A549 (cell line): ENCODE results near the gene CDIPT. TPM values are rescaled to one million over a fixed set of nuclear protein-coding genes. Genes with fewer than 3 reads are reported as not detected.

Experiments used
- ATAC-seq, 2 experiments: fragments of 200-7000 bp in 1 of 2; fragments of >200 bp in 1 of 2; cut with Nextera tagmentation in 1 of 2; cut with Tn5 transposase in 1 of 2; 3 replicates each; pipeline versions ENCODE4 v1.8.0 to v1.9.1; 2018 to 2020; ENCODE audit warnings: mild to moderate bottlenecking in 1 of 2, moderate library complexity in 1 of 2
- CTCF ChIA-PET: fragments of 300-600 bp; sonication (Branson Sonifier 250); formaldehyde crosslinking; extraction: SDS; loops from one replicate; lab custom pipeline; 2021; ENCODE audit warnings: antibody characterized with exemption, inconsistent platforms; lab: Yijun Ruan, JAX
- POLR2A ChIA-PET: fragments of 350-600 bp; formaldehyde crosslinking; extraction: SDS; loops from one replicate; lab custom pipeline; 2021; ENCODE audit warnings: antibody characterized with exemption, inconsistent platforms; lab: Yijun Ruan, JAX
- DNase-seq, 2 experiments: peaks; one replicate each; pipeline versions ENCODE4 v3.0.0 to v3.0.0-alpha.2; 2011 to 2016; ENCODE audit warnings: low read depth in 1 of 2, low spot score in 1 of 2
- FAIRE-seq: peaks from 2 replicates; lab custom pipeline; 2011; peaks lifted over from hg19 to GRCh38; lab: Jason Lieb, UNC
- H3K27ac ChIP-seq, 2 experiments: fragments of >200 bp; sonication (Bioruptor Twin); formaldehyde crosslinking; 3 replicates each; pipeline ENCODE4 v1.5.1; 2016 to 2017
- H3K4me1 ChIP-seq: fragments of >200 bp; sonication (Bioruptor Twin); formaldehyde crosslinking; 3 replicates; pipeline ENCODE4 v1.6.1; 2016
- H3K4me2 ChIP-seq: fragments of >200 bp; sonication (Bioruptor Twin); formaldehyde crosslinking; 3 replicates; pipeline ENCODE4 v1.6.1; 2016
- H3K4me3 ChIP-seq: fragments of >200 bp; sonication (Bioruptor Twin); formaldehyde crosslinking; 3 replicates; pipeline ENCODE4 v1.5.1; 2016
- H3K9me3 ChIP-seq: fragments of >200 bp; sonication (Bioruptor Twin); formaldehyde crosslinking; 3 replicates; pipeline ENCODE4 v1.6.1; 2016
- BHLHE40 ChIP-seq: IDR thresholded peaks from 2 replicates; pipeline ENCODE4 v1.6.1; 2012; ENCODE audit warnings: low read depth, low read length, inconsistent platforms
- CBX8 ChIP-seq: fragments of 200-600 bp; sonication (generic); IDR thresholded peaks from 2 replicates; pipeline ENCODE4 v1.6.1; 2016
- CHD4 ChIP-seq: fragments of 200-600 bp; sonication (generic); IDR thresholded peaks from 2 replicates; pipeline ENCODE4 v1.6.1; 2016; ENCODE audit warnings: antibody characterized with exemption, mild to moderate bottlenecking, borderline replicate concordance
- CTCF ChIP-seq: fragments of >200 bp; sonication (Bioruptor Twin); formaldehyde crosslinking; IDR thresholded peaks from 3 replicates; pipeline ENCODE4 v1.5.1; 2016
- GATA3 ChIP-seq: IDR thresholded peaks from 2 replicates; pipeline ENCODE4 v1.6.1; 2012; ENCODE audit warnings: borderline replicate concordance
- JUN ChIP-seq, 2 experiments: fragments of >200 bp; sonication (Bioruptor Twin); formaldehyde crosslinking; IDR thresholded peaks; 2 replicates in 1 of 2; 3 replicates in 1 of 2; pipeline ENCODE4 v1.6.1; 2016 to 2017
- KDM1A ChIP-seq: fragments of 200-600 bp; sonication (generic); IDR thresholded peaks from 2 replicates; pipeline ENCODE4 v1.6.1; 2016; ENCODE audit warnings: low read depth, mild to moderate bottlenecking
- MAX ChIP-seq: IDR thresholded peaks from 2 replicates; pipeline ENCODE4 v1.6.1; 2012
- MAZ ChIP-seq: fragments of 150-350 bp; IDR thresholded peaks from 2 replicates; pipeline ENCODE4 v1.6.1; 2014; ENCODE audit warnings: antibody characterized with exemption, low read depth, low read length, borderline replicate concordance
- MYC ChIP-seq: IDR thresholded peaks from 2 replicates; pipeline ENCODE4 v1.6.1; 2012; ENCODE audit warnings: mild to moderate bottlenecking, inconsistent platforms, low read length, improper control_type of control experiment, borderline replicate concordance
- PBX3 ChIP-seq: IDR thresholded peaks from 2 replicates; pipeline ENCODE4 v1.6.1; 2012
- PHF8 ChIP-seq: fragments of 200-600 bp; sonication (generic); IDR thresholded peaks from 2 replicates; pipeline ENCODE4 v1.6.1; 2016; ENCODE audit warnings: low read depth, mild to moderate bottlenecking, antibody characterized with exemption, moderate library complexity, borderline replicate concordance
- POLR2AphosphoS2 ChIP-seq: conservative IDR thresholded peaks from 2 replicates; pipeline ENCODE4 v1.6.1; 2012; ENCODE audit warnings: low read length, improper control_type of control experiment, inconsistent platforms
- RARB ChIP-seq: fragments of 250-450 bp; sonication (Bioruptor Pico); IDR thresholded peaks from 2 replicates; pipeline ENCODE4 v1.8.0; 2021; ENCODE audit warnings: mild to moderate bottlenecking, moderate library complexity
- REST ChIP-seq: fragments of 200-600 bp; sonication (generic); IDR thresholded peaks from 2 replicates; pipeline ENCODE4 v1.6.1; 2016; ENCODE audit warnings: antibody characterized with exemption, mild to moderate bottlenecking, moderate library complexity
- TFCP2L1 ChIP-seq: fragments of 250-450 bp; sonication (Bioruptor Pico); IDR thresholded peaks from 2 replicates; pipeline ENCODE4 v1.5.0; 2021; ENCODE audit warnings: mild to moderate bottlenecking
- USF2 ChIP-seq: fragments of 450-650 bp; IDR thresholded peaks from 2 replicates; pipeline ENCODE4 v1.6.1; 2014; ENCODE audit warnings: antibody characterized with exemption
- ZFP36 ChIP-seq: fragments of 450-650 bp; IDR thresholded peaks from 2 replicates; pipeline ENCODE4 v1.6.1; 2014; ENCODE audit warnings: borderline replicate concordance; ENCODE audit not compliant: partially characterized antibody
- ZNF302 ChIP-seq: fragments of 250-450 bp; sonication (Bioruptor Pico); IDR thresholded peaks from 2 replicates; pipeline ENCODE4 v1.9.0; 2021; ENCODE audit warnings: inconsistent platforms, mild to moderate bottlenecking, moderate library complexity
- WGBS: methylation state at CpG from one replicate; pipeline ENCODE4 v1.1.6; 2017; ENCODE audit errors: missing lambda C conversion rate; 5-methylcytosine and 5-hydroxymethylcytosine counted together
- polyA plus RNA-seq, 4 experiments: library from polyadenylated mRNA; depleted of rRNA in 3 of 4; stranded (reverse); fragments of >200 nt; fragmentation: RNase III in 1 of 4; extraction: RNeasy Plus Mini Kit Qiagen cat#74134 plus additional on column Dnase treatment in 1 of 4; gene quantifications; 2 replicates in 3 of 4; 3 replicates in 1 of 4; pipeline ENCODE4 v1.2.3, GENCODE V29; 2011 to 2017

Gene CDIPT
- polyA plus RNA-seq, 2 of the 4 experiments (the other 2 are of a cell fraction): 64.0 to 72.1 TPM

GRCh38 chr16:29906520-29907244 lies 43.7 kb upstream of the CDIPT start:
- H3K27ac ChIP-seq: no peak overlapping the region
- no peaks in the 10 kb centered on the region for H3K9me3 ChIP-seq
- ChIA-PET CTCF (interaction anchor here (1.4 to 1.6 kb wide), 3 partner anchors 10 to 99 kb away, joined by 3 to 4 read pairs (median 4); no protein-coding TSS in a partner anchor), POLR2A (no interaction called here)
- H3K4me1 ChIP-seq: peaks cover 3% of the 10 kb centered on the region; the same call in 1 of the 3 replicates
- DNase-seq: no peak
- H3K4me3 ChIP-seq: no peak overlapping the region
- no peak for TF ChIP-seq MAZ
- TF ChIP-seq BHLHE40: no peak
- no peak for TF ChIP-seq CHD4
- TF ChIP-seq CBX8: no peak
- TF ChIP-seq POLR2AphosphoS2: no peak
- no peak; a peak in 1 of 5 replicates for TF ChIP-seq JUN (IDR thresholded peaks at IDR 0.05)
- TF ChIP-seq ZNF302 (CRISPR knock-in tag): no peak
- no peak for TF ChIP-seq PBX3
- no peak for TF ChIP-seq KDM1A
- 91% methylated on average over 23 of the region's 23 CpGs for WGBS
- no peak overlapping the region for H3K4me2 ChIP-seq
- 0 out of 6 replicates have a peak, but pooled peaks of 1 of the 2 experiments have one; percentile 10 for ATAC-seq
- no peak for FAIRE-seq

- TF ChIP-seq REST: no peak
- TF ChIP-seq MAX: no peak
- TF ChIP-seq PHF8: no peak
- TF ChIP-seq CTCF: no peak
- no peak for TF ChIP-seq GATA3
- no peak for TF ChIP-seq MYC
- TF ChIP-seq USF2: no peak
- TF ChIP-seq TFCP2L1 (CRISPR knock-in tag): no peak
- no peak for TF ChIP-seq RARB (CRISPR knock-in tag)
- no peak for TF ChIP-seq ZFP36
- Histone ChIP-seq H3K4me1 (peaks cover 12% of the 10 kb centered on the region), H3K27ac (no peak overlapping the region), H3K4me2 (no peak overlapping the region), H3K9me3 (no peaks in the 10 kb centered on the region), H3K4me3 (no peak overlapping the region)
- WGBS: 89% methylated on average over 11 of the region's 13 CpGs
- CTCF ChIA-PET: interaction anchor here (1.1 kb wide), 1 partner anchor 11 kb away, joined by 4 read pairs; no protein-coding TSS in a partner anchor
- DNase-seq: no peak
- no peak for FAIRE-seq
- POLR2A ChIA-PET: no interaction called here
- no peak for ATAC-seq
These were observed 42.6 kb upstream of the CDIPT start for GRCh38 chr16:29905668-29906067.
